A549 (cell line): ENCODE results near the gene TUBB1. TPM values are rescaled to one million over a fixed set of nuclear protein-coding genes. Genes with fewer than 3 reads are reported as not detected.

ENCODE experiments used
- ATAC-seq, 2 experiments: fragments of 200-7000 bp in 1 of 2; fragments of >200 bp in 1 of 2; cut with Nextera tagmentation in 1 of 2; cut with Tn5 transposase in 1 of 2; 3 replicates each; pipeline versions ENCODE4 v1.8.0 to v1.9.1; 2018 to 2020; ENCODE audit warnings: mild to moderate bottlenecking in 1 of 2, moderate library complexity in 1 of 2
- CTCF ChIA-PET: fragments of 300-600 bp; sonication (Branson Sonifier 250); formaldehyde crosslinking; extraction: SDS; loops from one replicate; lab custom pipeline; 2021; ENCODE audit warnings: antibody characterized with exemption, inconsistent platforms; lab: Yijun Ruan, JAX
- POLR2A ChIA-PET: fragments of 350-600 bp; formaldehyde crosslinking; extraction: SDS; loops from one replicate; lab custom pipeline; 2021; ENCODE audit warnings: antibody characterized with exemption, inconsistent platforms; lab: Yijun Ruan, JAX
- DNase-seq, 2 experiments: peaks; one replicate each; pipeline versions ENCODE4 v3.0.0 to v3.0.0-alpha.2; 2011 to 2016; ENCODE audit warnings: low read depth in 1 of 2, low spot score in 1 of 2
- FAIRE-seq: peaks from 2 replicates; lab custom pipeline; 2011; peaks lifted over from hg19 to GRCh38; lab: Jason Lieb, UNC
- H3K27ac ChIP-seq, 2 experiments: fragments of >200 bp; sonication (Bioruptor Twin); formaldehyde crosslinking; 3 replicates each; pipeline ENCODE4 v1.5.1; 2016 to 2017
- H3K4me1 ChIP-seq: fragments of >200 bp; sonication (Bioruptor Twin); formaldehyde crosslinking; 3 replicates; pipeline ENCODE4 v1.6.1; 2016
- H3K4me2 ChIP-seq: fragments of >200 bp; sonication (Bioruptor Twin); formaldehyde crosslinking; 3 replicates; pipeline ENCODE4 v1.6.1; 2016
- H3K4me3 ChIP-seq: fragments of >200 bp; sonication (Bioruptor Twin); formaldehyde crosslinking; 3 replicates; pipeline ENCODE4 v1.5.1; 2016
- H3K9me3 ChIP-seq: fragments of >200 bp; sonication (Bioruptor Twin); formaldehyde crosslinking; 3 replicates; pipeline ENCODE4 v1.6.1; 2016
- FOSB ChIP-seq: fragments of 250-450 bp; sonication (Bioruptor Pico); IDR thresholded peaks from 2 replicates; pipeline ENCODE4 v1.5.0; 2020; ENCODE audit warnings: mild to moderate bottlenecking, moderate library complexity
- JUN ChIP-seq, 2 experiments: fragments of >200 bp; sonication (Bioruptor Twin); formaldehyde crosslinking; IDR thresholded peaks; 2 replicates in 1 of 2; 3 replicates in 1 of 2; pipeline ENCODE4 v1.6.1; 2016 to 2017
- KDM1A ChIP-seq: fragments of 200-600 bp; sonication (generic); IDR thresholded peaks from 2 replicates; pipeline ENCODE4 v1.6.1; 2016; ENCODE audit warnings: low read depth, mild to moderate bottlenecking
- KDM5A ChIP-seq: fragments of 200-600 bp; sonication (generic); IDR thresholded peaks from 2 replicates; pipeline ENCODE4 v1.6.1; 2016; ENCODE audit warnings: antibody characterized with exemption, mild to moderate bottlenecking
- NPAS2 ChIP-seq: fragments of 250-450 bp; sonication (Bioruptor Pico); IDR thresholded peaks from 2 replicates; pipeline ENCODE4 v1.8.0; 2022; ENCODE audit warnings: mild to moderate bottlenecking, moderate library complexity, borderline replicate concordance
- PHF8 ChIP-seq: fragments of 200-600 bp; sonication (generic); IDR thresholded peaks from 2 replicates; pipeline ENCODE4 v1.6.1; 2016; ENCODE audit warnings: low read depth, mild to moderate bottlenecking, antibody characterized with exemption, moderate library complexity, borderline replicate concordance
- POLR2A ChIP-seq: IDR thresholded peaks from 2 replicates; pipeline ENCODE4 v1.6.1; 2012; ENCODE audit warnings: mild to moderate bottlenecking, low read length
- RAD21 ChIP-seq, 2 experiments: fragments of >200 bp in 1 of 2; sonication (Bioruptor Twin) in 1 of 2; formaldehyde crosslinking in 1 of 2; IDR thresholded peaks in 1 of 2; conservative IDR thresholded peaks in 1 of 2; 2 replicates in 1 of 2; 3 replicates in 1 of 2; pipeline ENCODE4 v1.6.1; 2012 to 2018; ENCODE audit warnings: inconsistent platforms in 1 of 2
- RNF2 ChIP-seq: fragments of 200-600 bp; sonication (generic); IDR thresholded peaks from 2 replicates; pipeline ENCODE4 v1.6.1; 2016; ENCODE audit warnings: low read depth, mild to moderate bottlenecking, antibody characterized with exemption, moderate library complexity, borderline replicate concordance
- SMC3 ChIP-seq: fragments of >200 bp; sonication (Bioruptor Twin); formaldehyde crosslinking; IDR thresholded peaks from 3 replicates; pipeline ENCODE4 v1.6.1; 2018; ENCODE audit warnings: inconsistent platforms
- TP53 ChIP-seq: fragments of 250-450 bp; sonication (Bioruptor Pico); IDR thresholded peaks from 2 replicates; pipeline ENCODE4 v1.5.0; 2021; ENCODE audit warnings: mild to moderate bottlenecking, moderate library complexity
- WGBS: methylation state at CpG from one replicate; pipeline ENCODE4 v1.1.6; 2017; ENCODE audit errors: missing lambda C conversion rate; 5-methylcytosine and 5-hydroxymethylcytosine counted together
- polyA plus RNA-seq, 4 experiments: library from polyadenylated mRNA; depleted of rRNA in 3 of 4; stranded (reverse); fragments of >200 nt; fragmentation: RNase III in 1 of 4; extraction: RNeasy Plus Mini Kit Qiagen cat#74134 plus additional on column Dnase treatment in 1 of 4; gene quantifications; 2 replicates in 3 of 4; 3 replicates in 1 of 4; pipeline ENCODE4 v1.2.3, GENCODE V29; 2011 to 2017
- TF ChIP-seq, protein P1 (sequence below): IDR thresholded peaks from 2 replicates; pipeline ENCODE4 v1.6.1; 2012; ENCODE audit warnings: low read depth, borderline replicate concordance
- TF ChIP-seq, protein P2 (sequence below): fragments of >200 bp; sonication (Bioruptor Twin); formaldehyde crosslinking; IDR thresholded peaks from 3 replicates; pipeline ENCODE4 v1.5.1; 2016
- TF ChIP-seq, protein P3 (sequence below): fragments of 200-600 bp; sonication (generic); IDR thresholded peaks from 2 replicates; pipeline ENCODE4 v1.6.1; 2016; ENCODE audit warnings: antibody characterized with exemption, mild to moderate bottlenecking, moderate library complexity
- TF ChIP-seq, protein P4 (sequence below): fragments of 250-450 bp; sonication (Bioruptor Pico); IDR thresholded peaks from 2 replicates; pipeline ENCODE4 v1.5.0; 2021; ENCODE audit warnings: mild to moderate bottlenecking, moderate library complexity, borderline replicate concordance

The TUBB1 gene
- polyA plus RNA-seq, 2 of the 4 experiments (the other 2 are of a cell fraction) = 0.03 TPM; not detected in 1

DNA sequence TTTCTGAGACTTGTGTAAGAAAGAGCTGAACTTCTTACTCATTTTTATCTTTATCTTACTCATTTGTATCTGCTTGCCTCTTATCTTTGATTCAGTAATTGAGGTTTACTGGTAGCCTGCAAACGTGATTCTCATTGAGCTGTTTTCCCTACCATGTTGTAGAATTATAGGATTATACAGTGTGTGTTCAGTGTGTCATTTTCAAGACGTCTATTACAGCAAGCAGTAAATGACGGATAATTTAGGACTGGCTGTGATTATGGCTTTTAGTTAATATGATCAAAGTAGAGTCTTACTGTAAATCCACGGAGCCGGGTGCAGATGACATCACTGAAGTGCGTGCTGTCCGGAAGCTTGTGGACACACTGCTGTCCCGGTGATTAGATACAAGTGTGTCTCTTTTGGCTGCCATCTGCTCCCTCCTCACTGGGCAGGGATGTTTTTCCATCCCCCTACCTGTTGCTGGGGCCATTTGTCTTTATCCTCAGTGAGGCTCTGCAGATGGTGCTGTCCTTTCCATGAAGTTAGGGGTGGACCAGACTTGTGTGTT lies 32.2 kb upstream of the TUBB1 start:
- H3K4me1 ChIP-seq = peaks cover 5% of the 10 kb centered on the region; the same call in 1 of the 3 replicates
- ATAC-seq (no peak), DNase-seq (no peak), FAIRE-seq (no peak)
- no peak overlapping the region for H3K27ac ChIP-seq
- ChIA-PET CTCF (no interaction called here), POLR2A (no interaction called here)
- H3K9me3 ChIP-seq = no peaks in the 10 kb centered on the region
- no peak for TF ChIP-seq NPAS2 (CRISPR knock-in tag)
- no peak for TF ChIP-seq JUN (IDR thresholded peaks at IDR 0.05)
- TF ChIP-seq, protein P1, sequence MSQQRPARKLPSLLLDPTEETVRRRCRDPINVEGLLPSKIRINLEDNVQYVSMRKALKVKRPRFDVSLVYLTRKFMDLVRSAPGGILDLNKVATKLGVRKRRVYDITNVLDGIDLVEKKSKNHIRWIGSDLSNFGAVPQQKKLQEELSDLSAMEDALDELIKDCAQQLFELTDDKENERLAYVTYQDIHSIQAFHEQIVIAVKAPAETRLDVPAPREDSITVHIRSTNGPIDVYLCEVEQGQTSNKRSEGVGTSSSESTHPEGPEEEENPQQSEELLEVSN = no peak
- no peak for TF ChIP-seq PHF8
- no peak for TF ChIP-seq TP53 (CRISPR knock-in tag)
- 91% methylated on average over 8 of the region's 8 CpGs for WGBS
- H3K4me3 ChIP-seq = no peak overlapping the region
- H3K4me2 ChIP-seq = no peak overlapping the region

DNA sequence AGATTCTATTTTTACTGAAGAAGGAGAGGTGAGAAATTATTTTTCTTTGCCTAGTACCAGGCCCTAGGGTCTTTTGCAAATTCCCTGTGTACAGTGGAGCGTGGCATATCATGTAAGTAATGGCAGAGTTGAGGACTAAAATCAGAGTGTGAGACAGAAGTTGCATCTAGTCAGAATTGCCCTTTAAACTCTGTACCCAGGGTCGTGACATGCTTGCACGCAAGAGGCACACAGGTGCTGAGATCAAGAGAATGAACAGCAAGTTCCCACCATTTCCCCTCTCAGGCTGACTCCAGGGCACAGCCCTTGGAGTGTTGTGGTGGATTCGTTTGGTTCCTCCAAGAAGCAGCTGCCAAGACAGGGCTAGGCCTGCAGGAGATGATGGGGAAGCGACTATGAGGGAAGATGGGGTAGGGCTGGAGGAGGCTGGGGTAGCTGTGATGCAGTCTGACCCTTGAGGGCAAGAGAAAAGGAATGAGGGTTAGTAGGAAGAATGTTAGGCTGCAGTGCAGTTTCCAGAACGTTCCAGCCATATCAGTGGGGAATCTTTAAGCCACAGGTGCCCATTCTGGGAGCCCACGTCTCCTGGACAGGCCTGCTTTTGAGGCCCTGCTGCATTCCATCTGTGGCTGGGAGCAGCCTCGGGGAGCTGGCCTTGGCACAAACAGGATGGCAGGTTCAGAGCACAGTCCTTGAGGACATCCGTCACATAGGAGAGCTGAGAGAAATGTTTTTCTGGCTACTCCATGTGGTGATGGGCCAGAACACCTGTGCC lies 31.3 kb upstream of the TUBB1 start:
- POLR2A ChIA-PET = no interaction called here
- H3K9me3 ChIP-seq = no peaks in the 10 kb centered on the region
- no peak for FAIRE-seq
- no peak for TF ChIP-seq RAD21 (conservative IDR thresholded peaks at IDR 0.05 in 1 of 2, IDR thresholded peaks at IDR 0.05 in 1 of 2)
- TF ChIP-seq, all 56 proteins: peak for 0
- no peak overlapping the region for H3K4me2 ChIP-seq
- 90% methylated on average over 9 of the region's 9 CpGs for WGBS
- ATAC-seq = no peak
- H3K27ac ChIP-seq = no peak overlapping the region
- DNase-seq = no peak
- no peaks in the 10 kb centered on the region for H3K4me1 ChIP-seq
- CTCF ChIA-PET = interaction anchor here (1.1 kb wide), 1 partner anchor 18 kb away, joined by 3 read pairs; no protein-coding TSS in a partner anchor
- H3K4me3 ChIP-seq = no peak overlapping the region

DNA sequence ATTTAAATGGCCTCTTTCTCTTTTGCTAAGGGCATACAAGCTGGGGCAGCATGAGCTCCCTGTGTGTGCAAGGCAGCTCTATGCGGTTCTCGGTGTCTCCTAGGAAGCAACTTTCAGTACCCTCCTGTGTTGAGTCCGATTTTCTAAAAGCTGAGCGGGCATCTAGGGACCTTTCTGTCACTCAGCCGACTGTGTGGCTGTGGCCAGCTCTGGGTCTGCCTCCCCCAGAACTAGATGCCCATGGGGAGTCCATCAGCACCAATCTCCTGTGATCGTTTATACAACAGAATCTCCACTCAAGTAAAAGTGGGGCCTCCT lies 30.7 kb upstream of the TUBB1 start:
- no peak for FAIRE-seq
- TF ChIP-seq, protein P2, sequence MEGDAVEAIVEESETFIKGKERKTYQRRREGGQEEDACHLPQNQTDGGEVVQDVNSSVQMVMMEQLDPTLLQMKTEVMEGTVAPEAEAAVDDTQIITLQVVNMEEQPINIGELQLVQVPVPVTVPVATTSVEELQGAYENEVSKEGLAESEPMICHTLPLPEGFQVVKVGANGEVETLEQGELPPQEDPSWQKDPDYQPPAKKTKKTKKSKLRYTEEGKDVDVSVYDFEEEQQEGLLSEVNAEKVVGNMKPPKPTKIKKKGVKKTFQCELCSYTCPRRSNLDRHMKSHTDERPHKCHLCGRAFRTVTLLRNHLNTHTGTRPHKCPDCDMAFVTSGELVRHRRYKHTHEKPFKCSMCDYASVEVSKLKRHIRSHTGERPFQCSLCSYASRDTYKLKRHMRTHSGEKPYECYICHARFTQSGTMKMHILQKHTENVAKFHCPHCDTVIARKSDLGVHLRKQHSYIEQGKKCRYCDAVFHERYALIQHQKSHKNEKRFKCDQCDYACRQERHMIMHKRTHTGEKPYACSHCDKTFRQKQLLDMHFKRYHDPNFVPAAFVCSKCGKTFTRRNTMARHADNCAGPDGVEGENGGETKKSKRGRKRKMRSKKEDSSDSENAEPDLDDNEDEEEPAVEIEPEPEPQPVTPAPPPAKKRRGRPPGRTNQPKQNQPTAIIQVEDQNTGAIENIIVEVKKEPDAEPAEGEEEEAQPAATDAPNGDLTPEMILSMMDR = no peak
- TF ChIP-seq SMC3 (no peak), KDM5A (no peak), KDM1A (no peak), RNF2 (no peak), FOSB (no peak), TP53 (CRISPR knock-in tag) (no peak), POLR2A (no peak)
- TF ChIP-seq, protein P3, sequence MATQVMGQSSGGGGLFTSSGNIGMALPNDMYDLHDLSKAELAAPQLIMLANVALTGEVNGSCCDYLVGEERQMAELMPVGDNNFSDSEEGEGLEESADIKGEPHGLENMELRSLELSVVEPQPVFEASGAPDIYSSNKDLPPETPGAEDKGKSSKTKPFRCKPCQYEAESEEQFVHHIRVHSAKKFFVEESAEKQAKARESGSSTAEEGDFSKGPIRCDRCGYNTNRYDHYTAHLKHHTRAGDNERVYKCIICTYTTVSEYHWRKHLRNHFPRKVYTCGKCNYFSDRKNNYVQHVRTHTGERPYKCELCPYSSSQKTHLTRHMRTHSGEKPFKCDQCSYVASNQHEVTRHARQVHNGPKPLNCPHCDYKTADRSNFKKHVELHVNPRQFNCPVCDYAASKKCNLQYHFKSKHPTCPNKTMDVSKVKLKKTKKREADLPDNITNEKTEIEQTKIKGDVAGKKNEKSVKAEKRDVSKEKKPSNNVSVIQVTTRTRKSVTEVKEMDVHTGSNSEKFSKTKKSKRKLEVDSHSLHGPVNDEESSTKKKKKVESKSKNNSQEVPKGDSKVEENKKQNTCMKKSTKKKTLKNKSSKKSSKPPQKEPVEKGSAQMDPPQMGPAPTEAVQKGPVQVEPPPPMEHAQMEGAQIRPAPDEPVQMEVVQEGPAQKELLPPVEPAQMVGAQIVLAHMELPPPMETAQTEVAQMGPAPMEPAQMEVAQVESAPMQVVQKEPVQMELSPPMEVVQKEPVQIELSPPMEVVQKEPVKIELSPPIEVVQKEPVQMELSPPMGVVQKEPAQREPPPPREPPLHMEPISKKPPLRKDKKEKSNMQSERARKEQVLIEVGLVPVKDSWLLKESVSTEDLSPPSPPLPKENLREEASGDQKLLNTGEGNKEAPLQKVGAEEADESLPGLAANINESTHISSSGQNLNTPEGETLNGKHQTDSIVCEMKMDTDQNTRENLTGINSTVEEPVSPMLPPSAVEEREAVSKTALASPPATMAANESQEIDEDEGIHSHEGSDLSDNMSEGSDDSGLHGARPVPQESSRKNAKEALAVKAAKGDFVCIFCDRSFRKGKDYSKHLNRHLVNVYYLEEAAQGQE = no peak
- TF ChIP-seq, protein P1 = no peak
- TF ChIP-seq, protein P4, sequence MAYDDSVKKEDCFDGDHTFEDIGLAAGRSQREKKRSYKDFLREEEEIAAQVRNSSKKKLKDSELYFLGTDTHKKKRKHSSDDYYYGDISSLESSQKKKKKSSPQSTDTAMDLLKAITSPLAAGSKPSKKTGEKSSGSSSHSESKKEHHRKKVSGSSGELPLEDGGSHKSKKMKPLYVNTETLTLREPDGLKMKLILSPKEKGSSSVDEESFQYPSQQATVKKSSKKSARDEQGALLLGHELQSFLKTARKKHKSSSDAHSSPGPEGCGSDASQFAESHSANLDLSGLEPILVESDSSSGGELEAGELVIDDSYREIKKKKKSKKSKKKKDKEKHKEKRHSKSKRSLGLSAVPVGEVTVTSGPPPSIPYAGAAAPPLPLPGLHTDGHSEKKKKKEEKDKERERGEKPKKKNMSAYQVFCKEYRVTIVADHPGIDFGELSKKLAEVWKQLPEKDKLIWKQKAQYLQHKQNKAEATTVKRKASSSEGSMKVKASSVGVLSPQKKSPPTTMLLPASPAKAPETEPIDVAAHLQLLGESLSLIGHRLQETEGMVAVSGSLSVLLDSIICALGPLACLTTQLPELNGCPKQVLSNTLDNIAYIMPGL = no peak
- Histone ChIP-seq H3K27ac (no peak overlapping the region), H3K9me3 (no peaks in the 10 kb centered on the region), H3K4me3 (no peak overlapping the region), H3K4me2 (no peak overlapping the region), H3K4me1 (0 out of 3 replicates have a peak, but pooled peaks cover 1% of the 10 kb centered on the region)
- POLR2A ChIA-PET = no interaction called here
- WGBS = 92% methylated on average over 5 of the region's 6 CpGs
- CTCF ChIA-PET = interaction anchor here (1.1 kb wide), 1 partner anchor 18 kb away, joined by 3 read pairs; no protein-coding TSS in a partner anchor
- ATAC-seq = no peak
- no peak for DNase-seq
